ENCODE measurements around the gene IGSF23. TPM values are rescaled to one million over a fixed set of nuclear protein-coding genes. Genes with fewer than 3 reads are reported as not detected.

The IGSF23 gene
- total and polyA plus RNA-seq, 2 of the 13 experiments (the other 11 are each of a cell fraction or from before 2014, with no cell fraction given): 2.3 to 8.8 TPM

GRCh38 chr19:44613295-44614178 lies at the start of gene IGSF23 (continued):
- TF ChIP-seq, protein P1, sequence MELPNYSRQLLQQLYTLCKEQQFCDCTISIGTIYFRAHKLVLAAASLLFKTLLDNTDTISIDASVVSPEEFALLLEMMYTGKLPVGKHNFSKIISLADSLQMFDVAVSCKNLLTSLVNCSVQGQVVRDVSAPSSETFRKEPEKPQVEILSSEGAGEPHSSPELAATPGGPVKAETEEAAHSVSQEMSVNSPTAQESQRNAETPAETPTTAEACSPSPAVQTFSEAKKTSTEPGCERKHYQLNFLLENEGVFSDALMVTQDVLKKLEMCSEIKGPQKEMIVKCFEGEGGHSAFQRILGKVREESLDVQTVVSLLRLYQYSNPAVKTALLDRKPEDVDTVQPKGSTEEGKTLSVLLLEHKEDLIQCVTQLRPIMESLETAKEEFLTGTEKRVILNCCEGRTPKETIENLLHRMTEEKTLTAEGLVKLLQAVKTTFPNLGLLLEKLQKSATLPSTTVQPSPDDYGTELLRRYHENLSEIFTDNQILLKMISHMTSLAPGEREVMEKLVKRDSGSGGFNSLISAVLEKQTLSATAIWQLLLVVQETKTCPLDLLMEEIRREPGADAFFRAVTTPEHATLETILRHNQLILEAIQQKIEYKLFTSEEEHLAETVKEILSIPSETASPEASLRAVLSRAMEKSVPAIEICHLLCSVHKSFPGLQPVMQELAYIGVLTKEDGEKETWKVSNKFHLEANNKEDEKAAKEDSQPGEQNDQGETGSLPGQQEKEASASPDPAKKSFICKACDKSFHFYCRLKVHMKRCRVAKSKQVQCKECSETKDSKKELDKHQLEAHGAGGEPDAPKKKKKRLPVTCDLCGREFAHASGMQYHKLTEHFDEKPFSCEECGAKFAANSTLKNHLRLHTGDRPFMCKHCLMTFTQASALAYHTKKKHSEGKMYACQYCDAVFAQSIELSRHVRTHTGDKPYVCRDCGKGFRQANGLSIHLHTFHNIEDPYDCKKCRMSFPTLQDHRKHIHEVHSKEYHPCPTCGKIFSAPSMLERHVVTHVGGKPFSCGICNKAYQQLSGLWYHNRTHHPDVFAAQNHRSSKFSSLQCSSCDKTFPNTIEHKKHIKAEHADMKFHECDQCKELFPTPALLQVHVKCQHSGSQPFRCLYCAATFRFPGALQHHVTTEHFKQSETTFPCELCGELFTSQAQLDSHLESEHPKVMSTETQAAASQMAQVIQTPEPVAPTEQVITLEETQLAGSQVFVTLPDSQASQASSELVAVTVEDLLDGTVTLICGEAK (IDR thresholded peaks at IDR 0.05): no peak
- TF ChIP-seq, protein P1 (CRISPR knock-in tag; IDR thresholded peaks at IDR 0.05): no peak; the same call in 1 of the 2 replicates
- TF ChIP-seq HDAC6 (IDR thresholded peaks at IDR 0.05; ENCODE audit: low read depth, low read length) (no peak), ZNF121 (CRISPR knock-in tag; IDR thresholded peaks at IDR 0.05) (no peak), ZFYVE20 (CRISPR knock-in tag; IDR thresholded peaks at IDR 0.05; ENCODE audit: borderline replicate concordance, low read depth) (no peak), SALL2 (CRISPR knock-in tag; IDR thresholded peaks at IDR 0.05) (no peak), SUZ12 (IDR thresholded peaks at IDR 0.05; ENCODE audit: low read depth, low read length) (no peak), ZNF275 (CRISPR knock-in tag; IDR thresholded peaks at IDR 0.05; ENCODE audit: borderline replicate concordance) (no peak), CENPT (CRISPR knock-in tag; IDR thresholded peaks at IDR 0.05; ENCODE audit: low read depth) (no peak), FOSL2 (CRISPR knock-in tag; IDR thresholded peaks at IDR 0.05) (peak; percentile 70), GLI4 (CRISPR knock-in tag; IDR thresholded peaks at IDR 0.05; ENCODE audit: borderline replicate concordance) (no peak)
- TF ChIP-seq, protein P2, sequence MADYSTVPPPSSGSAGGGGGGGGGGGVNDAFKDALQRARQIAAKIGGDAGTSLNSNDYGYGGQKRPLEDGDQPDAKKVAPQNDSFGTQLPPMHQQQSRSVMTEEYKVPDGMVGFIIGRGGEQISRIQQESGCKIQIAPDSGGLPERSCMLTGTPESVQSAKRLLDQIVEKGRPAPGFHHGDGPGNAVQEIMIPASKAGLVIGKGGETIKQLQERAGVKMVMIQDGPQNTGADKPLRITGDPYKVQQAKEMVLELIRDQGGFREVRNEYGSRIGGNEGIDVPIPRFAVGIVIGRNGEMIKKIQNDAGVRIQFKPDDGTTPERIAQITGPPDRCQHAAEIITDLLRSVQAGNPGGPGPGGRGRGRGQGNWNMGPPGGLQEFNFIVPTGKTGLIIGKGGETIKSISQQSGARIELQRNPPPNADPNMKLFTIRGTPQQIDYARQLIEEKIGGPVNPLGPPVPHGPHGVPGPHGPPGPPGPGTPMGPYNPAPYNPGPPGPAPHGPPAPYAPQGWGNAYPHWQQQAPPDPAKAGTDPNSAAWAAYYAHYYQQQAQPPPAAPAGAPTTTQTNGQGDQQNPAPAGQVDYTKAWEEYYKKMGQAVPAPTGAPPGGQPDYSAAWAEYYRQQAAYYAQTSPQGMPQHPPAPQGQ (CRISPR knock-in tag; IDR thresholded peaks at IDR 0.05; ENCODE audit: borderline replicate concordance): no peak
- TF ChIP-seq, protein P3, sequence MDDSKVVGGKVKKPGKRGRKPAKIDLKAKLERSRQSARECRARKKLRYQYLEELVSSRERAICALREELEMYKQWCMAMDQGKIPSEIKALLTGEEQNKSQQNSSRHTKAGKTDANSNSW (CRISPR knock-in tag; IDR thresholded peaks at IDR 0.05; ENCODE audit: borderline replicate concordance): no peak
- TF ChIP-seq, protein P4, sequence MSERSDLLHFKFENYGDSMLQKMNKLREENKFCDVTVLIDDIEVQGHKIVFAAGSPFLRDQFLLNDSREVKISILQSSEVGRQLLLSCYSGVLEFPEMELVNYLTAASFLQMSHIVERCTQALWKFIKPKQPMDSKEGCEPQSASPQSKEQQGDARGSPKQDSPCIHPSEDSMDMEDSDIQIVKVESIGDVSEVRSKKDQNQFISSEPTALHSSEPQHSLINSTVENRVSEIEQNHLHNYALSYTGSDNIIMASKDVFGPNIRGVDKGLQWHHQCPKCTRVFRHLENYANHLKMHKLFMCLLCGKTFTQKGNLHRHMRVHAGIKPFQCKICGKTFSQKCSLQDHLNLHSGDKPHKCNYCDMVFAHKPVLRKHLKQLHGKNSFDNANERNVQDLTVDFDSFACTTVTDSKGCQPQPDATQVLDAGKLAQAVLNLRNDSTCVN (CRISPR knock-in tag; IDR thresholded peaks at IDR 0.05; ENCODE audit: borderline replicate concordance): no peak
